Panc1 (cell line): ENCODE data around the gene RNF169. TPM values are rescaled to one million over a fixed set of nuclear protein-coding genes. Genes with fewer than 3 reads are reported as not detected.

Experiments
- ATAC-seq: fragments of 200-7000 bp; cut with Tn5 transposase; 2 replicates; pipeline ENCODE4 v1.9.1; 2020; ENCODE audit warnings: mild to moderate bottlenecking, moderate library complexity
- BruUV-seq: library from RNA; stranded (reverse); fragments of 400-500 nt; replicated peaks from 2 replicates; lab custom pipeline; 2021; lab: Mats Ljungman, UMichigan
- CTCF ChIA-PET: fragments of 300-600 bp; sonication (Branson Sonifier 250); formaldehyde crosslinking; loops from one replicate; lab custom pipeline; 2022; ENCODE audit warnings: antibody characterized with exemption; lab: Charles Lee
- POLR2A ChIA-PET: fragments of 300-600 bp; sonication (Branson Sonifier 250); formaldehyde crosslinking; loops from one replicate; lab custom pipeline; 2022; ENCODE audit warnings: antibody characterized with exemption; lab: Charles Lee
- DNase-seq: peaks from one replicate; pipeline ENCODE4 v3.0.0-alpha.2; 2010; ENCODE audit warnings: low read depth, low spot score
- H3K27ac ChIP-seq: 2 replicates; pipeline ENCODE4 v1.5.1; 2011; ENCODE audit warnings: mild to moderate bottlenecking, low read length, inconsistent platforms
- H3K27me3 ChIP-seq: fragments of 200-500 bp; sonication (Bioruptor generic); 2 replicates; pipeline ENCODE4 v1.6.0; 2014; ENCODE audit warnings: low read length, inconsistent platforms; ENCODE audit not compliant: control insufficient read depth, insufficient read depth
- H3K36me3 ChIP-seq: fragments of 200-500 bp; sonication (Bioruptor generic); 2 replicates; pipeline ENCODE4 v1.5.1; 2014; ENCODE audit warnings: inconsistent platforms, mild to moderate bottlenecking, low read length, moderate library complexity; ENCODE audit not compliant: control insufficient read depth, insufficient read depth
- H3K4me1 ChIP-seq: 2 replicates; pipeline ENCODE4 v1.5.1; 2011; ENCODE audit warnings: inconsistent platforms, mild to moderate bottlenecking, low read length, moderate library complexity; ENCODE audit not compliant: control insufficient read depth, insufficient read depth
- H3K4me3 ChIP-seq, 2 experiments: 2 replicates each; pipeline ENCODE4 v1.5.1; 2011 to 2012; ENCODE audit warnings: low read depth in 2 of 2, low read length in 2 of 2, mild to moderate bottlenecking in 2 of 2, inconsistent platforms in 1 of 2, moderate library complexity in 1 of 2
- H3K9me3 ChIP-seq: fragments of 200-500 bp; sonication (Bioruptor generic); 2 replicates; pipeline ENCODE4 v1.5.1; 2014; ENCODE audit warnings: low read depth, mild to moderate bottlenecking, inconsistent platforms, low read length, moderate library complexity; ENCODE audit not compliant: control insufficient read depth, insufficient read depth
- POLR2AphosphoS5 ChIP-seq: IDR thresholded peaks from 2 replicates; pipeline ENCODE4 v1.6.1; 2012; ENCODE audit warnings: mild to moderate bottlenecking, low read depth, low read length, moderate library complexity
- REST ChIP-seq, 2 experiments: IDR thresholded peaks; 2 replicates each; pipeline ENCODE4 v1.6.1; 2011 to 2012; ENCODE audit warnings: low read depth in 2 of 2, control low read depth in 1 of 2, low read length in 1 of 2, mild to moderate bottlenecking in 1 of 2, moderate library complexity in 1 of 2; ENCODE audit not compliant: insufficient read depth in 1 of 2
- SIN3A ChIP-seq: IDR thresholded peaks from 2 replicates; pipeline ENCODE4 v1.6.1; 2012; ENCODE audit warnings: low read depth, mild to moderate bottlenecking, low read length, moderate library complexity, borderline replicate concordance; ENCODE audit not compliant: insufficient read depth
- TCF7L2 ChIP-seq: IDR thresholded peaks from 2 replicates; pipeline ENCODE4 v1.6.1; 2011; ENCODE audit warnings: mild to moderate bottlenecking, low read depth, low read length, inconsistent platforms
- in situ Hi-C: cut with HindIII; loops from 2 replicates; pipeline ENCODE4 v1.10.0; 2016; ENCODE audit warnings: low sequenced_read_pairs, low pct_unique_long_range_greater_than_20kb
- intact Hi-C: fragments of 100-400 bp; cut with micrococcal nuclease; formaldehyde crosslinking; loops from one replicate; pipeline ENCODE4 v1.10.0; 2022; ENCODE audit not compliant: unreplicated experiment
- total RNA-seq: library from RNA; stranded (reverse); gene quantifications from one replicate; pipeline ENCODE4 v1.2.1, GENCODE V29; 2021; ENCODE audit not compliant: unreplicated experiment
- TF ChIP-seq, protein P1 (sequence below): fragments of 450-650 bp; IDR thresholded peaks from 2 replicates; pipeline ENCODE4 v1.5.1; 2017; ENCODE audit warnings: mild to moderate bottlenecking

RNF169 gene
- total RNA-seq, 1 experiment from 2014 or later: 23.6 TPM

DNA sequence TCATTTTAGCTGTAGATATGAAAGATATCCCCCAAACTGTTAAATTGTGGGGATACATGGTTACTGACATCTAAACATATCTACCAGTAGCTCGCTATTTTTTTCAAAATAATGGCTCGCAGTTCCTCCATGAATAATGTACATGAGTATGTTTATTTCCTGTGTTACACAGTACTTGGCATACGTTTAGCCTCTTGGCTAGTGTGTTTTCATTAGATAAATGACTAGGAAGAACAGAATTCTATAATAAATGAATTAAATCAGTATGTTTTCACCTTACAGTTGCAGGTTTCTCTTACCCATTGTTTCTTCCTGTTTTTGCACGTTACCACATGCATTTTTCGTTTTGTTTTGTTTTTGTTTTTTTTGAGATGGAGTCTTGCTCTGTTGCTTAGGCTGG, 21.8 kb downstream of the RNF169 start:
- no peak for ATAC-seq
- POLR2A ChIA-PET: no interaction called here

GRCh38 chr11:74771139-74771538, 22.5 kb downstream of the RNF169 start:
- CTCF ChIA-PET: no interaction called here

More for the DNA sequence above, 21.8 kb downstream of the RNF169 start:
- no peaks in the 10 kb centered on the region for H3K27me3 ChIP-seq
- TF ChIP-seq POLR2AphosphoS5 (no peak), SIN3A (no peak), TCF7L2 (no peak), REST (IDR thresholded peaks at IDR 0.05; ENCODE audit: insufficient read depth in 1 of 2, low read depth in 2 of 2, low read length in 1 of 2) (no peak)
- TF ChIP-seq, protein P1, sequence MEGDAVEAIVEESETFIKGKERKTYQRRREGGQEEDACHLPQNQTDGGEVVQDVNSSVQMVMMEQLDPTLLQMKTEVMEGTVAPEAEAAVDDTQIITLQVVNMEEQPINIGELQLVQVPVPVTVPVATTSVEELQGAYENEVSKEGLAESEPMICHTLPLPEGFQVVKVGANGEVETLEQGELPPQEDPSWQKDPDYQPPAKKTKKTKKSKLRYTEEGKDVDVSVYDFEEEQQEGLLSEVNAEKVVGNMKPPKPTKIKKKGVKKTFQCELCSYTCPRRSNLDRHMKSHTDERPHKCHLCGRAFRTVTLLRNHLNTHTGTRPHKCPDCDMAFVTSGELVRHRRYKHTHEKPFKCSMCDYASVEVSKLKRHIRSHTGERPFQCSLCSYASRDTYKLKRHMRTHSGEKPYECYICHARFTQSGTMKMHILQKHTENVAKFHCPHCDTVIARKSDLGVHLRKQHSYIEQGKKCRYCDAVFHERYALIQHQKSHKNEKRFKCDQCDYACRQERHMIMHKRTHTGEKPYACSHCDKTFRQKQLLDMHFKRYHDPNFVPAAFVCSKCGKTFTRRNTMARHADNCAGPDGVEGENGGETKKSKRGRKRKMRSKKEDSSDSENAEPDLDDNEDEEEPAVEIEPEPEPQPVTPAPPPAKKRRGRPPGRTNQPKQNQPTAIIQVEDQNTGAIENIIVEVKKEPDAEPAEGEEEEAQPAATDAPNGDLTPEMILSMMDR: no peak
- peaks cover 5% of the 10 kb centered on the region; the same call in 1 of the 2 replicates for H3K4me1 ChIP-seq
- no peaks in the 10 kb centered on the region for H3K36me3 ChIP-seq
- DNase-seq: no peak
- in situ Hi-C loops: no loop called here
- no peaks in the 10 kb centered on the region for H3K9me3 ChIP-seq
- no peak overlapping the region for H3K27ac ChIP-seq
- no peak overlapping the region for H3K4me3 ChIP-seq
- BruUV-seq: no TSS peak
- CTCF ChIA-PET: interaction anchor here (0.5 kb wide), 1 partner anchor 20 kb away, joined by 3 read pairs; no protein-coding TSS in a partner anchor
- intact Hi-C loops: no loop called here

More at GRCh38 chr11:74771139-74771538, 22.5 kb downstream of the RNF169 start:
- POLR2A ChIA-PET: no interaction called here
- Histone ChIP-seq H3K36me3 (no peaks in the 10 kb centered on the region), H3K4me1 (peaks cover 5% of the 10 kb centered on the region; the same call in 1 of the 2 replicates), H3K27me3 (no peaks in the 10 kb centered on the region), H3K27ac (no peak overlapping the region), H3K4me3 (no peak overlapping the region), H3K9me3 (no peaks in the 10 kb centered on the region)
- no peak for ATAC-seq
- intact Hi-C loops (no loop called here), in situ Hi-C loops (no loop called here)
- DNase-seq: no peak
- BruUV-seq: no TSS peak
- TF ChIP-seq, protein P1: no peak
- TF ChIP-seq REST (IDR thresholded peaks at IDR 0.05; ENCODE audit: insufficient read depth in 1 of 2, low read depth in 2 of 2, low read length in 1 of 2) (no peak), POLR2AphosphoS5 (no peak), SIN3A (no peak), TCF7L2 (no peak)
